KMS-11 (cell line): ENCODE results near the gene BRSK1.

Source experiments
- H2AFZ ChIP-seq: fragments of 200-600 bp; sonication (generic); 2 replicates; pipeline ENCODE4 v1.6.1; 2016; ENCODE audit warnings: antibody characterized with exemption, mixed run types, low read depth
- H3K27ac ChIP-seq: fragments of 200-600 bp; sonication (generic); 2 replicates; pipeline ENCODE4 v1.6.1; 2016; ENCODE audit warnings: mild to moderate bottlenecking, mixed run types
- H3K27me3 ChIP-seq: fragments of 200-600 bp; sonication (generic); 2 replicates; pipeline ENCODE4 v1.6.1; 2017; ENCODE audit warnings: mild to moderate bottlenecking, low read depth, mixed run types, moderate library complexity; ENCODE audit not compliant: insufficient read depth
- H3K36me3 ChIP-seq: fragments of 200-600 bp; sonication (generic); 2 replicates; pipeline ENCODE4 v1.6.1; 2017; ENCODE audit warnings: mild to moderate bottlenecking, mixed run types; ENCODE audit not compliant: insufficient read depth
- H3K4me1 ChIP-seq: fragments of 200-600 bp; sonication (generic); 2 replicates; pipeline ENCODE4 v1.6.1; 2016; ENCODE audit warnings: mild to moderate bottlenecking, low read depth, mixed run types; ENCODE audit not compliant: poor library complexity, severe bottlenecking
- H3K4me2 ChIP-seq: fragments of 200-600 bp; sonication (generic); 2 replicates; pipeline ENCODE4 v1.7.0; 2016; ENCODE audit warnings: mild to moderate bottlenecking, mixed run types
- H3K4me3 ChIP-seq: fragments of 200-600 bp; sonication (generic); IDR thresholded peaks from 2 replicates; pipeline ENCODE4 v1.6.1; 2017; ENCODE audit warnings: low read depth, low read length, mixed read lengths; ENCODE audit not compliant: insufficient read depth
- H3K79me2 ChIP-seq: fragments of 200-600 bp; sonication (generic); 2 replicates; pipeline ENCODE4 v1.6.1; 2016; ENCODE audit warnings: low read depth, mixed run types; ENCODE audit not compliant: insufficient read depth
- H3K9ac ChIP-seq: fragments of 200-600 bp; sonication (generic); 2 replicates; pipeline ENCODE4 v1.6.1; 2016; ENCODE audit warnings: mild to moderate bottlenecking, mixed run types
- H4K20me1 ChIP-seq: fragments of 200-600 bp; sonication (generic); 2 replicates; pipeline ENCODE4 v1.6.1; 2016; ENCODE audit warnings: mild to moderate bottlenecking, mixed run types; ENCODE audit not compliant: insufficient read depth
- TF ChIP-seq, protein P1 (sequence below): fragments of 200-600 bp; sonication (generic); conservative IDR thresholded peaks from 2 replicates; pipeline ENCODE4 v1.6.1; 2017; ENCODE audit warnings: low read depth, mild to moderate bottlenecking, antibody characterized with exemption, low read length, moderate library complexity, mixed read lengths

Gene BRSK1

GRCh38 chr19:55310498-55310897 lies 26.7 kb downstream of the BRSK1 start:
- Histone ChIP-seq H3K4me1 (no peaks in the 10 kb centered on the region), H3K79me2 (no peaks in the 10 kb centered on the region), H3K4me2 (no peak overlapping the region), H4K20me1 (no peaks in the 10 kb centered on the region), H3K36me3 (no peaks in the 10 kb centered on the region), H3K27me3 (no peaks in the 10 kb centered on the region), H2AFZ (no peak overlapping the region), H3K27ac (no peak overlapping the region), H3K4me3 (no peak overlapping the region), H3K9ac (no peak overlapping the region)
- TF ChIP-seq, protein P1, sequence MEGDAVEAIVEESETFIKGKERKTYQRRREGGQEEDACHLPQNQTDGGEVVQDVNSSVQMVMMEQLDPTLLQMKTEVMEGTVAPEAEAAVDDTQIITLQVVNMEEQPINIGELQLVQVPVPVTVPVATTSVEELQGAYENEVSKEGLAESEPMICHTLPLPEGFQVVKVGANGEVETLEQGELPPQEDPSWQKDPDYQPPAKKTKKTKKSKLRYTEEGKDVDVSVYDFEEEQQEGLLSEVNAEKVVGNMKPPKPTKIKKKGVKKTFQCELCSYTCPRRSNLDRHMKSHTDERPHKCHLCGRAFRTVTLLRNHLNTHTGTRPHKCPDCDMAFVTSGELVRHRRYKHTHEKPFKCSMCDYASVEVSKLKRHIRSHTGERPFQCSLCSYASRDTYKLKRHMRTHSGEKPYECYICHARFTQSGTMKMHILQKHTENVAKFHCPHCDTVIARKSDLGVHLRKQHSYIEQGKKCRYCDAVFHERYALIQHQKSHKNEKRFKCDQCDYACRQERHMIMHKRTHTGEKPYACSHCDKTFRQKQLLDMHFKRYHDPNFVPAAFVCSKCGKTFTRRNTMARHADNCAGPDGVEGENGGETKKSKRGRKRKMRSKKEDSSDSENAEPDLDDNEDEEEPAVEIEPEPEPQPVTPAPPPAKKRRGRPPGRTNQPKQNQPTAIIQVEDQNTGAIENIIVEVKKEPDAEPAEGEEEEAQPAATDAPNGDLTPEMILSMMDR = no peak

DNA sequence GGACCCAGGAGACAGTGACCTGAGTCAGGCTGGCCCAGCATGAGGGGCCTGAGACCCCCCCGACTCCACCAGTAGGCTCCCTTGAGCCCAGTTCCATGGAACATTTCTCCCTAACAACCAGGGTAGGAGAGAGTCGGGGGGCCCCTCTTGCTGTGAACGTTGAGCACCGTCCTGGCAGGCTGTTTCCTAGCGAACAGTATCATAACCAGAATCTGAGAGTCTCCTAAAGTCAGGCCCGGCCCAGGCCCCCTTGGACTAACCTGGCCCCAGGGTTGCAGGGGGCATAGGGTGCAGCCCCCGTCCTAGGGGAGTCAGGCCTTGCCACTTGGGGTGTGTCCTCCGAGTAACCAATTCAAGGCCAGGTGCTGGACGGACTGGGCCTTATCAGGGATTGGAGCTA lies 27.6 kb downstream of the BRSK1 start:
- no peaks in the 10 kb centered on the region for H3K79me2 ChIP-seq
- TF ChIP-seq, protein P1 = no peak
- no peaks in the 10 kb centered on the region for H4K20me1 ChIP-seq
- no peak overlapping the region for H3K9ac ChIP-seq
- H2AFZ ChIP-seq = no peak overlapping the region
- no peak overlapping the region for H3K4me2 ChIP-seq
- no peak overlapping the region for H3K4me3 ChIP-seq
- H3K36me3 ChIP-seq = no peaks in the 10 kb centered on the region
- H3K27me3 ChIP-seq = no peaks in the 10 kb centered on the region
- no peaks in the 10 kb centered on the region for H3K4me1 ChIP-seq
- H3K27ac ChIP-seq = no peak overlapping the region

- Histone ChIP-seq H4K20me1 (no peaks in the 10 kb centered on the region), H3K4me3 (no peak overlapping the region)
- TF ChIP-seq, protein P1 = no peak
These were observed 28.0 kb downstream of the BRSK1 start for GRCh38 chr19:55311797-55312196.

GRCh38 chr19:55312621-55313512 lies 29.1 kb downstream of the BRSK1 start:
- Histone ChIP-seq H2AFZ (no peak overlapping the region), H3K4me2 (no peak overlapping the region), H3K4me3 (no peak overlapping the region), H3K9ac (no peak overlapping the region), H3K27ac (no peak overlapping the region), H3K4me1 (no peaks in the 10 kb centered on the region), H3K79me2 (no peaks in the 10 kb centered on the region), H4K20me1 (no peaks in the 10 kb centered on the region), H3K27me3 (no peaks in the 10 kb centered on the region), H3K36me3 (no peaks in the 10 kb centered on the region)
- TF ChIP-seq, protein P1 = no peak

More at GRCh38 chr19:55311797-55312196, 28.0 kb downstream of the BRSK1 start:
- Histone ChIP-seq H3K27me3 (no peaks in the 10 kb centered on the region), H3K79me2 (no peaks in the 10 kb centered on the region), H3K4me2 (no peak overlapping the region), H3K4me1 (no peaks in the 10 kb centered on the region), H3K27ac (no peak overlapping the region), H3K9ac (no peak overlapping the region), H3K36me3 (no peaks in the 10 kb centered on the region), H2AFZ (no peak overlapping the region)
